Esophagus (tissue), 2 donors: ENCODE measurements around the gene GLB1L. TPM values are rescaled to one million over a fixed set of nuclear protein-coding genes. Genes with fewer than 3 reads are reported as not detected.
"Not testable (repeated sequence)": the region's sequence is repeated elsewhere in the genome, so short reads cannot be mapped to it uniquely, and the experiment has no call there.

Experiments used
- H3K27ac ChIP-seq, 2 donors: one replicate each; pipeline ENCODE4 v1.5.1; 2013; ENCODE audit warnings: low read depth in 2 of 2, mild to moderate bottlenecking in 2 of 2, inconsistent platforms in 1 of 2, low read length in 1 of 2, moderate library complexity in 1 of 2
- H3K27me3 ChIP-seq, 2 donors: one replicate each; pipeline ENCODE4 v1.6.1; 2013; ENCODE audit warnings: low read length in 2 of 2, control low read depth in 1 of 2, mild to moderate bottlenecking in 1 of 2; ENCODE audit not compliant: insufficient read depth in 2 of 2, control insufficient read depth in 1 of 2
- H3K36me3 ChIP-seq, 2 donors: one replicate each; pipeline ENCODE4 v1.6.1; 2013; ENCODE audit warnings: low read length in 1 of 2; ENCODE audit not compliant: control insufficient read depth in 2 of 2, insufficient read depth in 2 of 2
- H3K4me1 ChIP-seq, 2 donors: one replicate each; pipeline ENCODE4 v1.6.1; 2013; ENCODE audit warnings: low read length in 1 of 2; ENCODE audit not compliant: control insufficient read depth in 2 of 2, insufficient read depth in 2 of 2
- H3K4me3 ChIP-seq, 2 donors: one replicate each; pipeline ENCODE4 v1.5.1; 2013; ENCODE audit warnings: low read length in 2 of 2, mild to moderate bottlenecking in 2 of 2, low read depth in 1 of 2, moderate library complexity in 1 of 2
- H3K9me3 ChIP-seq, 2 donors: one replicate each; pipeline ENCODE4 v1.6.1; 2013; ENCODE audit warnings: mild to moderate bottlenecking in 2 of 2, low read depth in 1 of 2, low read length in 1 of 2, moderate library complexity in 1 of 2; ENCODE audit not compliant: control insufficient read depth in 2 of 2, insufficient read depth in 1 of 2
- WGBS, 2 donors: extraction: QIAGEN DNeasy Blood & Tissue Kit; methylation state at CpG; one replicate each; pipeline ENCODE4 v1.1.7; 2013; 5-methylcytosine and 5-hydroxymethylcytosine counted together
- polyA plus RNA-seq, 2 donors: library from polyadenylated mRNA; stranded (reverse); fragments of 200-250 nt; gene quantifications; one replicate each; pipeline ENCODE4 v1.2.3, GENCODE V29; 2013
- donor health status: healthy with polysubstance abuse.
- donor health status: Bipolar disorder and iron deficiency.

Gene GLB1L
- polyA plus RNA-seq, 2 donors, result 1.6 to 1.9 TPM

DNA sequence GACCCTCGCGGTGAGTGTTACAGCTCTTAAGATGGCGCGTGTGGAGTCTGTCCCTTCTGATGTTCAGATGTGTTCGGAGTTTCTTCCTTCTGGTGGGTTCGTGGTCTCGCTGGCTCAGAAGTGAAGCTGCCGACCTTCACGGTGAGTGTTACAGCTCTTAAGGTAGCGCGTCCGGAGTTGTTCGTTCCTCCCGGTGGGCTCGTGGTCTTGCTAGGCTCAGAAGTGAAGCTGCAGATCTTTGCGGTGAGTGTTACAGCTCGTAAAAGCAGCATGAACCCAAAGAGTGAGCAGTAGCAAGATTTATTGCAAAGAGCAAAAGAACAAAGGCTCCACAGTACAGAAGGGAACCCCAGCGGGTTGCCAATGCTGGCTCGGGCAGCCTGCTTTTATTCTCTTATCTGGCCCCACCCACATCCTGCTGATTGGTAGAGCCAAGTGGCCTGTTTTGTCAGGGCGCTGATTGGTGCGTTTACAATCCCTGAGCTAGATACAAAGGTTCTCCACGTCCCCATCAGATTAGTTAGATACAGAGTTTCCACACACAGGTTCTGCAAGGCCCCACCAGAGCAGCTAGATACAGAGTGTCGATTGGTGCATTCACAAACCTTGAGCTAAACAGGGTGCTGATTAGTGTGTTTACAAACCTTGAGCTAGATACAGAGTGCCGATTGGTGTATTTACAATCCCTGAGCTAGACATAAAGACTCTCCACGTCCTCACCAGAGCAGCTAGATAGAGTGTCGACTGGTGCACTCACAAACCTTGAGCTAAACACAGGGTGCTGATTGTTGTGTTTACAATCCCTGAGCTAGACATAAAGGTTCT lies 44.5 kb downstream of the GLB1L start:
- H3K9me3 ChIP-seq, H3K27ac ChIP-seq, H3K4me1 ChIP-seq, H3K4me3 ChIP-seq, H3K36me3 ChIP-seq, H3K27me3 ChIP-seq: not testable (repeated sequence)
- 77 to 81% methylated on average over 24 to 25 of the region's 26 CpGs for WGBS, 2 donors

DNA sequence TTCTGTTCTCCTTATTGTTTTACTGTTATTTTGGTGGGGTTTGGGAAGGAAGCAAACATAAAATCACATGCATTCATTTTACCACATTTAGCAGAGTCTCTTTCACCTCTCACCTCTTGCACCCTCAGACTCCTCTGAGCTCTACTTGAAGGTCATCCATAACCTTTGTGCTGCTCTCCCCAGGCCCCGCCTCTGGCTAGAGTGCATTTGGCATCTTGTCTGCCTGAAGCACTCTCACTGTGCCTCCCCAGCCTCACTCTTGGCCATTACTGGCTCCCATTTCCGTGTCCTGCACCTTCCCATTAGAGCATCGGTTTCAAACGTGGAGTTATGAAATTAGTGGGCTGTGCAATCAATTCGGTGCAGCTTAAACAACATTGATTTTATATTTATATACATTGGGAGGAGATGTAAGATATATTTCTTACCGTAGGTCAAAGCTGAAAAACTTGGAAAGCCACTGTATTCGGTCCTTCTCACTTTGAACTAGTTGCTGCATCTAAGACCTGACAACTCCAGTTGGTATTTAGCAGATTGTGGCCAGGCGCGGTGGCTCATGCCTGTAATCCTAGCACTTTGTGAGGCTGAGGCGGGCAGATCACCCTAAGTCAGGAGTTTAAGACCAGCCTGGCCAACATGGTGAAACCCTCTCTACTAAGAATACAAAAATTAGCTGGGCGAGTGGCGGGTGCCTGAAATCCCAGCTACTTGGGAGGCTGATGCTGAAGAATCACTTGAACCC lies 45.6 kb downstream of the GLB1L start:
- Histone ChIP-seq H3K4me3 (no peak overlapping the region), H3K36me3 (no peaks in the 10 kb centered on the region), H3K9me3 (no peaks in the 10 kb centered on the region), H3K4me1 (no peaks in the 10 kb centered on the region), H3K27me3 (no peaks in the 10 kb centered on the region), H3K27ac (no peak overlapping the region)
- WGBS, 2 donors, result 84 to 86% methylated on average over 12 of the region's 12 CpGs

DNA sequence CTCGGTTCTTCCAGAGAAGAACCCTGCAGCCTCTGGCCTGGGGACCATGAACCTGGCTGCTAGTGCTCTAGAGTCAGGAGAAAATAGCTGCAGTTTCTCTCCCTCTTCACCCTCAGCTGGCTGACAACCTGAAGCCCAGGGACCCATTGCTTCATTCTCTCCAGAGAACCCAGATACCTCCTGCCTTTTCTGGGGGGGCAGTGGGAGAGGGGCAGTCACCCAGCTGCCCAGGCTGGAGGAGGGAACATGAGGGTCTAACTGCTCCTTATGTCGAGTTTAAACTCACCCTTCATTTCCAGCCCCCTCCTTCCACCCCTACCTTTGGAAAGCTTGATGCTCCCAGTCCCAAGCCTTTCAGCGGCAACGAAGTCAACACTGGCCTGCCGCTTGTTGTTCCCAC lies 46.3 kb downstream of the GLB1L start:
- H3K27me3 ChIP-seq, result no peaks in the 10 kb centered on the region
- WGBS, 2 donors, result 75 to 79% methylated on average over 5 of the region's 5 CpGs
- no peaks in the 10 kb centered on the region for H3K4me1 ChIP-seq
- no peak overlapping the region for H3K27ac ChIP-seq
- H3K9me3 ChIP-seq, result no peaks in the 10 kb centered on the region
- H3K36me3 ChIP-seq, result no peaks in the 10 kb centered on the region
- no peak overlapping the region for H3K4me3 ChIP-seq

DNA sequence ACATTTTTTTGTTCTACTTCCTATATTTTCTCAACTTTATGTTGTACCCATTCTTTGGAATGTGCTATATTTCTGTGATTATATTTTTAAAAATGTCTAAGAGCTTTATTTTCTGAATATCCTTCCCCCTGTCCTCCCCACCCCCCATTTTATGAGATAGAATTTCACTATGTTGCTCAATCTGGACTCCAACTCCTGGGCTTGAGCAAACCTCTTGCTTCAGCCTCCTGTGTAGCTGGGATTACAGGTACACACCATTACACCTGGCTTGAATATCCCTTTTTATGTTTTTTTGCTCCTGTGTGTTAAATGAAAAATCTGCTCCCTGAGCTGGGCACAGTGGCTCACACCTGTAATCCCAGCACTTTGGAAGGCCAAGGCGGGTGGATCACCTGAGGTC lies 47.9 kb downstream of the GLB1L start:
- Histone ChIP-seq H3K4me1 (no peaks in the 10 kb centered on the region), H3K27me3 (no peaks in the 10 kb centered on the region), H3K9me3 (no peaks in the 10 kb centered on the region), H3K36me3 (no peaks in the 10 kb centered on the region), H3K4me3 (no peak overlapping the region), H3K27ac (no peak overlapping the region)
- WGBS, 2 donors, result 93 to 97% methylated on average over 1 of the region's 1 CpG

DNA sequence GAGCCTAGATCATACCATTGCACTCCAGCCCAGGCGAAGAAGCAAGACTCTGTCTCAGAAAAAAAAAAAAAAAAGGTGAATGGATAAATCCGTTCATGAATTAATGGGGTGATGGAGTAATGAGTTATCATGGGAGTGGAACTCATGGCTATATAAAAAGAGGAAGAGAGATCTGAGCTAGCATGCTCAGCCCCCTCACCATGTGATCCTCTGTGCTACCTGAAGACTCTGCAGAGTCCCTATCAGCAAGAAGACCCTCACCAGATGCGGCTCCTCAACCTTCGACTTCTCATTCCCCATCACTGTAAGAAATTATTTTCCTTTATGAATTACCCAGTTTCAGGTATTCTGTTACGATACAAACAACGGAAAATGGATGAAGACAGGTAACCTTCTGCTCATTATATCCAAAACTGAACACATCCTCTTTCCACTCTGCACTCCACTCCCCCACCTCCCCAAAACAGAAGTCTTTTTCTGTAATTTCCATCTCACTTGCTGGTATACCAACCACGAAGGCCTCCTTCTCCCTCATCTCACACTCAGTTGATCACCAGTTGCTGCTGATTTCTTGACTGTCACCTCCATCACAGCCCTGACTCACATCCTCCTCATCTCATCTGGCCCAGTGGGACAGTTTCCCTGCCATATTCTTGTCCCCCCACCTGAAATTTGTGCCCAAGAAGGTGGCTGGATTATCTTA lies 58.3 kb downstream of the GLB1L start:
- Histone ChIP-seq H3K9me3 (no peaks in the 10 kb centered on the region), H3K27me3 (no peaks in the 10 kb centered on the region), H3K36me3 (peaks cover 4 to 20% of the 10 kb centered on the region in 2 donors), H3K27ac (no peak overlapping the region), H3K4me1 (no peaks in the 10 kb centered on the region), H3K4me3 (no peak overlapping the region)
- 86 to 88% methylated on average over 7 of the region's 7 CpGs for WGBS, 2 donors

Other genes starting within 250 kb of the GLB1L start
- under 1 TPM in 1 of 2 donors, not detected in 1; 0.01 TPM for gene CFAP65, start 203.9 kb downstream of the GLB1L start, polyA plus RNA-seq
- gene IHH, start 184.5 kb downstream of the GLB1L start, polyA plus RNA-seq, result under 1 TPM; 0.06 to 0.31 TPM
- 1 to 10 TPM; 4.4 to 5.9 TPM for gene NHEJ1, start 84.6 kb downstream of the GLB1L start, polyA plus RNA-seq
- 1 to 10 TPM; 1.2 to 3.4 TPM for gene SLC23A3, start 75.4 kb downstream of the GLB1L start, polyA plus RNA-seq
- 10 to 100 TPM; 39.5 to 50.6 TPM for gene CNPPD1, start 68.5 kb downstream of the GLB1L start, polyA plus RNA-seq
- gene RETREG2, start 67.2 kb downstream of the GLB1L start, polyA plus RNA-seq, result 10 to 100 TPM; 28.4 to 38.6 TPM
- 10 to 100 TPM; 45.2 to 53.6 TPM for gene ZFAND2B, start 38.7 kb downstream of the GLB1L start, polyA plus RNA-seq
- 10 to 100 TPM; 24.5 to 45.2 TPM for gene ABCB6, start 26.5 kb downstream of the GLB1L start, polyA plus RNA-seq
- 10 to 100 TPM; 20.8 to 28.4 TPM for gene ATG9A, start 15.8 kb downstream of the GLB1L start, polyA plus RNA-seq
- gene ANKZF1, start 15.6 kb downstream of the GLB1L start, polyA plus RNA-seq, result 10 to 100 TPM; 20.4 to 40.7 TPM
- gene STK16, start within 50 bp of the GLB1L start, polyA plus RNA-seq, result 10 to 100 TPM; 20.4 to 33.3 TPM
- under 1 TPM in 1 of 2 donors, not detected in 1; 0.02 TPM for gene TUBA4B, start 7.8 kb upstream of the GLB1L start, polyA plus RNA-seq
- gene TUBA4A, start 8.5 kb upstream of the GLB1L start, polyA plus RNA-seq, result 100 to 1,000 TPM in 1 of 2 donors, 10 to 100 TPM in 1; 89.0 to 161 TPM
- gene DNAJB2, start 33.9 kb upstream of the GLB1L start, polyA plus RNA-seq, result 10 to 100 TPM; 42.4 to 47.8 TPM
- under 1 TPM; 0.02 to 0.14 TPM for gene PTPRN, start 64.0 kb upstream of the GLB1L start, polyA plus RNA-seq
- gene RESP18, start 87.3 kb upstream of the GLB1L start, polyA plus RNA-seq, result not detected
- 10 to 100 TPM; 46.2 to 49.6 TPM for gene DNPEP, start 142.5 kb upstream of the GLB1L start, polyA plus RNA-seq
- 100 to 1,000 TPM; 672 to 686 TPM for gene DES, start 172.9 kb upstream of the GLB1L start, polyA plus RNA-seq
- gene SPEG, start 189.4 kb upstream of the GLB1L start, polyA plus RNA-seq, result 10 to 100 TPM; 22.3 to 37.7 TPM